Cerebellar cortex (tissue), 1 donor: ENCODE data around the gene DCPS.
"Not testable (repeated sequence)": the region's sequence is repeated elsewhere in the genome, so short reads cannot be mapped to it uniquely, and the experiment has no call there.

ENCODE experiments used
- DNase-seq: peaks from one replicate; pipeline ENCODE4 v3.0.0-alpha.2; 2015; ENCODE audit warnings: low spot score

The DCPS gene

DNA sequence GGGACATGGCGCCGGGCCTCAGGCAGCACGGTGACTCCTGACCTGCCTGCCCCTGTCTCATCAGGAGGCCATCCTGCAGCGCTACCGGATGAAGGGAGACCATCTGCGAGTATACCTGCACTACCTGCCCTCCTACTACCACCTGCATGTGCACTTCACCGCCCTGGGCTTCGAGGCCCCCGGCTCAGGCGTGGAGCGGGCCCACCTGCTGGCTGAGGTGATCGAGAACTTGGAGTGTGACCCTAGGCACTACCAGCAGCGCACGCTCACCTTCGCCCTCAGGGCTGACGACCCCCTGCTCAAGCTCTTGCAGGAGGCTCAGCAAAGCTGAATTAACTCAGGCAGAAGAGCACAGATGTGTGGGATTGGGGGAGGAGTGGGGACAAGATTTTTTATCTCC, 41.4 kb downstream of the DCPS start:
- no peak for DNase-seq

DNA sequence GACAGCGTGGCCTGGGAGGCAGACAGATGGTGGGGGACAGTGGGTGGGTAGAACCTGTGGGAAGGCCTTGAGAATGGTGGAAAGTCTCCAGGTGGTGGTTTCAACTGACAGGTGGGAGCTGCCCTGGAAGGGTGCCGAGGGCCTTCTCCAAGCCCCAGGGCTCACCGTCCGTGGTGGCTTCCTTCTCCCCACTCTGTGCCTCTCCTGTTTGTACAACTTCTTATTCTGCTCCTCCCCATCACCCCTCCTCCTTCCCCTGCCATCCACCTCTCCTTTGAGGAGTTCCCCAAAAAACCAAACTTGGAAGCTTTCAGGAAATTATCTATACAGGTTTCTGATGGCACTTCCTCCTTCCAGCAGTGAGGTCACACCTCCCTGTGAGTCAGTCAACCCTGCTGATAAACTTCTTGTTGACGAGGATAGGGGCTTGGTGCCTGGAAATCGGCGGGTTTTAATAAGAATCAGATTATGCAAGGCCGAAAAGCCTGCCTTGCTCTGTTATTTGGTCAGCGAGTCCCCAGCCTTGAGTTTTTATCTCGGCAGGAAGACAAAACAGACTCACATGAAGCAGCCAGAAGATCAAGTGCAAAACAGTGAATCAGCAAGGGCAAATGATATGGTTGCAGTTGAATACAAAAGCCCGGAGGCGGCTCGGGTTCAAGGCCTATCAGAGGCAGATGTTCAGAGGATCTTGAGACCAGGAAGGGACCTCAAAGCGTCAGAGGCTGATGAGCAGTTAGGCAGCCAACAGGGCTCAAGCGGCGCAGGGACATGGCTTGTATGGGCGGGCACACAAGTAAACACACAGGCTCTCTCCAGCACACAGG, 42.1 kb downstream of the DCPS start:
- DNase-seq, result no peak

DNA sequence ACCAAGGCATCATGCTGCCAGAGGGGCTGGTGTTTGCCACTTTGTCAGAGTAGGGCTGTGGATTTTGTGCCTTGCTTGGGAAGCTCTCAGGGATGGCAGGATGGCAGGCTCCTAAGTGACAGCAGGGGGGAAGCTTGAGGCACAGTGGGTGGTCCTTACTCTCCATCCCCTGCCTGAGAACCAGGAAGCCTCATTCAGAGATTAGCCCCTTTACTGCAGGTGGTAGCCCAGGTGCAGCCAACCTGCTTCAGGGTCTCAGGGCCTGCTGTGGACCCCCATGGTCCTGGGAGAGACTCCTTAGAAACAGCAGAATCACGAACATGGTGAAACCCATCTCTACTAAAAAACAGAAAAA, 42.7 kb downstream of the DCPS start:
- DNase-seq, result no peak

DNA sequence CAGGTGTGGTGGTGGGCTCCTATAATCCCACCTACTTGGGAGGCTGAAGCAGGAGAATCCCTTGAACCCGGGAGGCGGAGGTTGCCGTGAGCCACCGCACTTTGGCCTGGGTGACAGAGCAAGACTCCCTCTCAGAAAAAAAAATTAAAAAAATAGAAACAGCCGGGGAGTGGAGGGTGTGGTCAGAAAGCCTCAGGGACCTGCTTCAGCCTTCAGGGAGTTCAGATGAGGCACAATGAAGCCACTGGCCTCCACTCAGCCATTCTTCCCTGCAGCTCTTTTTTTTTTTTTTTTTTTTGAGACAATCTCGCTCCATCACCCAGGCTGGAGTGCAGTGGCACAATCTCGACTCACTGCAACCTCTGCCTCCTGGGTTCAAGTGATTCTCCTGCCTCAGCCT, 43.1 kb downstream of the DCPS start:
- DNase-seq, result not testable (repeated sequence)

DNA sequence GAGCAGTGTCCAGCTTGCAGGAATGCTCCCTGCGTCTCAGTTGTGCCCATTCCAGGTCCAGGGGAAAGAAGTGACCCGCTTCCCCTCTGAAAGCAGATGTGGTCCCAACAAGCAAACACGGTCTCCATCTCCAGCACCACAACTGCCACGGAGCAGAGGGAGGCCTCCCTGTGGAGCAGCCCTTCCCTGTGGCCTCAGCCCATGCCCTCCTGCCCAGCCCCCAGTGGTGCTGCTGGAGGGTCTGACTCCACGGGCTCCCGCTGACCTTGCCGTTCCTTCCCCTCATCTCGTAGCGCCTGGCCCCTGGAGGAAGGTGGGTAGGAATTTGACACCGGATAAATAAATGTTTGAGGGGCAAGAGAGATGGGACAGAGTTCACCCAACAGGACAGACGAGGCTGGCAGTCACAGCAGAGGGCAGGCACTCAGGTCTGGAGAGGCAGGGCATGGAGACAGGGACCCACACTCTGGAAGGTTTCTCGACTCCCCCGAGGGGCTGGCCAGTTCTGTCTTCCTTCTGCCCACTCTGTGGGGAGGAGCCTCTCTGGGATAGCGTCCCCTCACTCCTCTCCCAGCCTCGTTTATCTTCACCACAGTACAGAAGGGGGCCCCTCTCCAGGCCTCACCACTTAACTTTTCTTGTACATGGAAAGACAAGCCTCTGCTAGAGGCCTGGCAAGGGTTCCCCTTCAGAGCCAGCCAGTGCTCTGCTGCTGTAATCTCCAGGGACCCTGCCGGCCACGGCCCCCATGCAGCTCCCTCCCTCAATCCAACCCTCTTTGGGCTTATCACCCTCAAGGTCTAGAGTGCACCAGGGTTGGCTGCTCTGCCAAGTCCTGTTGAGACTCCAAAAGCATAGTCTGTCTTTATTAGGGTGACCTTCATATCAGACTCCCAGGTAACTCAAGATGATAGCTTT, 44.1 kb downstream of the DCPS start:
- no peak for DNase-seq

DNA sequence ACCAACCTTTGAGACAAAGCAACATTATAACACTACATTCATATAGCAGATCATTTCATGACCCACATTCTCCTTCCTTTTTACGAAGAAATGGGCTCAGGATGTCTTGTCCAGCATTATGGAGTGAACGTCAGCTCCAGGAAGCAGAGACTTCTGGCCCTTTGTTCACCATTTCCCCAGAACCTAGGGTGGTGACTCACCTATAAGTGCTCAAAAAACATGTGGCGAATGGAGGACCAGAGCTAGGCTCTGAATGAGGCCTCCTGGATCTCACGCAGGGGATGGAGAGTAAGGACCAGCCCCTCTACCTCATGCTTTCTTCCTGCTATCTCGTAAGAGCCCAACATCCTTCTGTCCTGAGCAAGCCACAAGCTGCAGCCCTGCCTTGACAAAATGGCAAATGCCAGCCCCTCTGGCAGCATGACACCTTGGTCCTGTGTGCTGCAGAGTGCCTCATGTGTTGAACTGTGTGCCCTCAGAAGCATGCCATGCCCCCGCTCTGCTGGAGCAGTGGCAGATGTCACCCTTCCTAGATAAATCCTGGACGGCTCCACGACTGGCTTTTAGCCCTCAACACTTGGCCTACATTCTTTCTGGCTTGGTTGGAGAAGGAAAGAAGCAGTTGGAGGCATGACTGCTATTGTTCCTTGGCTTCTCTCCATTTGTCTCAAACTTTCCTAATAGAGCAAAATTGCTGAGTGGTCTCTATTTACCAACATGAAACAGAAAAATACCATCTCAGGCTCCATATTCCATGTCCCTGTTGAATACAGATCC, 45.1 kb downstream of the DCPS start:
- DNase-seq, result peak; percentile 72

DNA sequence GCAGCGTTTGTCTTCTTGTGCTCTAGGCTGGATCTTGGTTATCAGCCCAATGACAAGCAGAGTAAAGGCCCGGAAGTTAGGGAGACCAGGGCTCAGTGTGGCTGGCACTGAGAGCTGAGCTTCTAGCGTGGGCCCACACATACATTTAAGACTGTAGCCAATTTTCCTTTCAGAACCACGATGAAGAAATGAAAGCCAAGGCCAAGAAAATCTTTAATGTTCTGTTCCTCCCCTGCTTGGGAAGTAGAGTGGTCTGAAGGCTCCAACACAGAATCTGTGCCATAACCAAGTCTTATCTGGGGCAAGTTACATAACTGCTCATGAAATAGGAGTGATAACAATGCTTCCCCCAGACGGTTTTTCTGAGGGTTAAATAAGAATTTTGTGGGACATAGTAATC, 47.0 kb downstream of the DCPS start:
- no peak for DNase-seq

DNA sequence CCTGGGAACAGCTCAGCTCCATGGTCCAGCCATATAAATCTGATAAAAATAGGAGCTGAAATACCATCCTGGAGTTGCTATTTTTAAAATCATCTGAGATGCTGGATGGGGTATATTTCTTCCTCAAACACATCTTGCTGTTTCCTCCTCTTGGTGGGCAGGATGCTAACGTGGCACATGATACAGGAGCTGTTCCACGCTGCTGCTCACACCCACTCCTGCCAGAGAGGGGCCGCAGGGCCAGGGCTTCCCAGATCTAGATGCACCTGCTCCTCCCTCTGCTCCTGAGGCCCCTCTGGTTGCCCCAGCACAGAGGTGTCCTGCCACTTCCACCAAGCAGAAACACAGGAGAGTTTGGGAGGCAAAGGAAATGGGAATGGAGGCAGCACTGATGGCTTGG, 48.3 kb downstream of the DCPS start:
- no peak for DNase-seq

DNA sequence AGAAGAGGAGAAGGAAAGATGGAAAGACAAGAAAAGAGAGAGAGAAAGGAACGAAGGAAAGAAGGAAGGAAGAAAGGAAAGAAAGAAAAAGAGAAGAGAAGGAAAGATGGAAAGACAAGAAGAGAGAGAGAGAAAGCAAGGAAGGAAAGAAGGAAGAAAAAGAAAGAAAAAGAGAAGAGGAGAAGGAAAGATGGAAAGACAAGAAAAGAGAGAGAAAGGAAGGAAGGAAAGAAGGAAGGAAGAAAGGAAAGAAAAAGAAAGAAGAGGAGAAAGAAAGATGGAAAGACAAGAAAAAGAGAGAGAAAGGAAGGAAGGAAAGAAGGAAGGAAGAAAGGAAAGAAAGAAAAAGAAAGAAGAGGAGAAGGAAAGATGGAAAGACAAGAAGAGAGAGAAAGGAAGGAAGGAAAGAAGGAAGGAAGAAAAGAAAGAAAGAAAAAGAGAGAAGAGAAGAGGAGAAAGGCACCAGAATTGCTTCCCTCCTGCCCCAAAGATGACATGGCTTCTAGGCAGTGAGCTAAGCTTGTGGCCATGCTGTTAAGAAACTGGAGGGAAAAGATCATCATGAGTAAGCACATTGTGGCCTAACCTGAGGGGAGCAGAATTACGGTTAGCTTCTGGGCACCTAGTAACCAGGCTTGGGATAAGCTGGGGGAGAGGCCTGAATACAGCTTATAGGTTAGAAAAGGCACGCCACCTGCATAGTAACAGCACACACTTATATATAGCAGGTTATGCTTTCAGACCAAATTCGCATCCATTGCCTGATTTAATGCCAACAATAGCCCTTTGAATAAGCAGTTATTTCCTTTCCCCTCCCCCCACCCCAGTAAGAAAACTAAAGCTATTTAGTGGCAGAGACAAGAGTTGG, 49.3 kb downstream of the DCPS start:
- DNase-seq, result no peak

DNA sequence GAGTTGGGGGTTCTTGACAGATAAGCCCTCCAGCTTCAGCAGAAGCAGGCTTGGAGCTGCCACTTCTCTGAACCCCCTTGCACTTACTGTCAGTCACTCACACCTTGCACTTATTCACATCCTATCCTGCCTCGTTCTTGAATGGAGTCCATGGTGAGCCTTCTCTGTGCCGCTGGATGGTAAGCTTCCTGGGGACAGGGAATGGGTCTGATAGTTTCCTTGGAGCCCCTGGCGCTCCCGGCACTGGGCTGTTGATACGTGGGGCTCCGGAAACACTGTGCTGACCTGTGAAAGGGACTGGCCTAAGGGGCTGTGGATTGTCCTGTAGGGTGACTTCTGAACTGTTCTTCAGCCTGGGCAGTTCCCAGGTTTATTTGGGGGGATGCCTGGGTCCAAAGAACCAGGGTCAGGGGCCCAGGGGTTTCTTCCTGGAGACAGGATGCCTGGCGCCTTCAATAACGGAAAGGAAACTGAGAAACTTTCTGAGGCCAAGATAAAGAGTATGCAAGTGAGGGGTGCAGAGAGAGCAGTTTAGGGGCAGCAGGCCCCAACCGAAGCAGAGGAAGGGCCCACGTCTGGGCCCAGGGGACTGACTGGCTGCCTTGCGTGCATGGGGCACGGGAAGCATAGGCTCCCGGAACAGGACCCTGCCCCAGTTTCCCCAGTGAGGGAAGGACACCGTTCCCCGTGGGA, 50.9 kb downstream of the DCPS start:
- no peak for DNase-seq

DNA sequence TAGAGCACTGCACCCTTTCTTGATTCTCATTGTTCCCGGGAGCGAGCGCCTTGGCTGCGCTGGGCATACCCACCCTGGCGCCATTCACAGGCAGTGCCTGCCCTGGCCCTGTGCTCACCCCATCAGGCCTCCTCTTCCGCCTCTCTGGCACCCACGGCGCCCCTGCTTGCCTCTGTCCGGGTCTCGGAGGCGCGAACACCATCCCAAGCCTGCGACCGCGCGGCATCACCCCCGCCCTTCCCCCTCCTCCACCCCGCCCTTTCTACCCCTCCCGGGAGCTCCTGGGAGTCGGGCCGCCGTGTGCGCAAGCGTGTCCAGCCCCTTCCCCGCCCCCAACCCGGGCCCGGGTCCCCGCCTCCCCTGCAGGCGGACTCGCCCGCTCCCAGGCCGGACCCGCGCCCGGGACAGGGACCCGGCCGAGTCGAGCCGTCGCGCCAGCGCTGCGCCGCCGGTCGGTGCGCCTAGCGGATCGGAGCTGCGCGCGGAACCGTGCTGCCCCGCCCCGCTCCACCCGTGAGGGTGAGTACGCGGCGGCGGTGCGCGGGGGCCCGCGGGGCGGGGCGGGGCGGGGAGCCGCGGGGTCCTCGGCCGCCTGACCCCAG, 51.6 kb downstream of the DCPS start, which contains the start of gene ST3GAL4:
Gene ST3GAL4 (plus strand): TSS at position 363 of the 602 bp plus-strand sequence. CDS start 50,470 bp downstream, outside the sequence.
- DNase-seq, result peak; percentile 67

DNA sequence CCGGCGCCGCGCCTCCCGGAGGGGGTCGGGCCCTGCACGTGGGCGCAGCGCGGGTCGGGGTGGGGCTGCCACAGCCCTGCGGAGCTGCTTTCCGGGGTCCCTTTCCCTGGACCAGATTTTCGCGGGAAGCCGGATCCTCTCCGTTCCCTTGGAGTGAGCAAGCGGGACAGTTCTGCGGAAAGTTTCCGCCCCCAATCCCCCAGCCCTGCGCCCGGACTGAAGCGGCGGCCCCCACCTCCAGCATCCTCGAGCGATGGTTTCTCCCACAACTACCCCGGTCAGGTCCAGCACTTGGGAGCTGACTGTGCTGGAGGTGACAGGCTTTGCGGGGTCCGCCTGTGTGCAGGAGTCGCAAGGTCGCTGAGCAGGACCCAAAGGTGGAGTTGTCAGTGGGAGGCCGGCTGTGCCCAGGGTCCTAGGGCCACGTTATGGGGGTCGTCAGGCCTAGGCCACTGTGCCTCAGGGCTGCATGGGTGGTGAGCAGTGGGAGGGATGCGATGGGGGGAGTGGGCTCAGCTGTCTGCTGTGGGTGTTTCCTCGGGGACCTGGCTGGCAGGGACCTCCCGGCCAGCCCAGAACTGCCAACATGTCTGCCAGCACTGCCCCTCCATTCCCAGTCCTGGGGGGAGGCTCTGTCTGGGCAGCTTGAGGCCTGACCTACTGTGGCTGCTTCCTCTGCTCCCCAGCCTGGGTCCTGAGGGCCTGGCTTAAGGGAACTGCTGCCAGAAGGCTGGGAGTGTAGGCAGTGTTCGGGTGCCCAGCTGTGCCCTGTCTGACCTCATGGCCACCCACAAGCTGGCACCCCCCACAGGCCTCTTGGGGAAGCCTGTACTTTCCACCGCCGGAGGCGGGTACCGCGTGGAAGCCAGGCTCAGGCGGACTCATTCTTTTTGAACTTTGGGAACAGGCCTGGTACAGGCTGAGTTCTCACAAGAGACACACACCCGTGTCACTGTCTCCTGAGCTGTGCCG, 52.4 kb downstream of the DCPS start:
- DNase-seq, result no peak

DNA sequence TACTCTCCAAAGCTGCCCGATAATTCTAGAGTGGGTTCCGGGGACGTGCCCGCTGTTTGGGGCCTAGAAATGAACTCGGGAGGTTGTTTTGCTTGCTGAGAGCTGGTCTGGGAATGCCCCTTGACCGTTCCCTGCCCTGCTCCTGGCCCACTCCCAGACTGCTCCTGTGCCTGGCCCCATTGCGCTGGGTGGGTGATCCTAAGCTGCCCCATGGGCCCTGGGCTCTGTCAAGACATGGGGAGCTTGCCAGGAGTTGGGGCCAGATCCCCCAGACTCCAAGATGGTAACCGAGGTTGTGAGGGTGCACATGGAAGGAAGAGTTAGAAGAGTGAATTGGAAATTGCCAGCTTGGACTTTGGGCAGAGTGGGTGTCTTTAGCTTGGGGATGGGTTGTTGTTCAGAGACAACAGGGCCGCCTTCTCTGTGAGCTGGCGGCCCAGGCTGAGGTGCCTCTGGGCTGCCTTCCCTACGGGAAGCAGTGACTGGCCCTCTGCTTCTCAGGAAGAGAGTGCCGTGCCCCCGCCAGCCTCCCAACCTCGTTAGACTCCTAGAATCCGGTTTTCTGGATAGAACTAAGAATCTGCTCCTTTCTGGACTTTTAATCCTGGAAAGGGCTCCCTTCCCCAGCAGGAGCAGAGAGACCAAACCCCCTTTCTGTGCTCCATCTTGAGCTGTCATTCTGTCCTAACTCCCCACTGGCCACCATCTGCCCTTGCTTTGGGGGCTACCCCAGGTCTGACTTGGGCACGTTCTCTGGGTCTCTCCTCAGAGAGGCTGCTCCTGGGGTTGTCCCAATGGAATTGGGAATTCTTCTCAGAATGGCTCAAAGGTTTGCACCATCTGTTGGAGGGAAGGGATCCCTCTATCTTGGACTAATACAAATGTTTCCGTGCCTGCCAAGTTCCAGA, 53.4 kb downstream of the DCPS start:
- no peak for DNase-seq

DNA sequence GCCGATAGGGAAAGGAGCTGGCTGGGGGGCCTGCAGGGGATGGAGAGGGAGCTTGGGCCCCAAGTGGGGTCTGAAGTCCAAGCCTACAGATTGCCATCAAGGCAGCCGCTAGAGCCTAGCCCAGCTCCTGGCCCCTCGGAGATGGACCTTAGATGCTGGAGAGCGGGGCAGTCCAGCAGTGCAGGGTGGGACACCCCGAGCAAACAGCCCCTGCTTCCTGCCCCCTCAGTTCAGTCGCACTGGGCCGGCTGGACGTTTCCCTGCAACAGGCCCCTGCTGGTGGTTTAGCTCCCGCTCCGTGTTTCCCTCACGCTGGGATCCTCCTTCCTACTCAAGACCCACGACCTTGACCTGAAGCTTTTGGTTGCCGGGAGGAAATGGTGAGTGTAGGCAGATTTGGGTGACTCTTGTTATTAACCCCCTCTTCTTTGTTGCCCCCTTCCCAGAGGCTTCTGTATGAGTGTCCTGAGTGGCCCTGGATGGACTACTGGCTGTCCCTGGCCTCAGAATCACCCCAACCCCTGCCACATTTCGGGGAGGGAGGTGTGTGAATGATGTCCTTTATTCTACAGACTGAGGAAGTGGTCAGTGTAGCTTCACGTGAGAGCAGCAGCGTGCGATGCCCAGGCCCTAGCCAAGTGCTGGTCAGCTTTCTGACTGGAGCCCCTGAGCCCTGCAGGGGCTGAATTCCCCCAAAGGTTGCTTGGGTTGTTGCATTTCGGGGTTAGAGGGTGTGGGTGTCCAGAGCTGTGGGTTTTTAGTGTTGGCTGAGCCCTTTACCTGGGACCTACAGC, 54.3 kb downstream of the DCPS start:
- no peak for DNase-seq

DNA sequence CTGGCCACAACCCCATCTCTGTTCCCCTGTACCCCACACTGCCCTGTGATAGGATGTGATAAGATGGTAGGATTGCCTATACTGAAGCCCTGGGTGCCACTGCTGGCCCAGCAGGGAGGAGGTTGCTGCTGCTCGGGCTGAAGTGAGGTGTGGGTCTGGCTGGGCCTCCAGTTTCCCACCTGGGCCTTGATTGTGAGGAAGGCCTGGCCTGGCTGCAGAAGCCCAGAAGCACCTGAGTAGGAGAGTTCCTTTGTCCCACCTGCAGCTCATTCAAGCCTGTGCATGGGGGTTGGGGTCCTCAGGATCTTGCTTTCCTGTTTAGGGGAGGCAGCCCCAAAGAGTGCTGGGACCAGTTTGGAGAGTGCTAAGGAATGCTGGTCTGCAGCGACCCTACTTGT, 54.9 kb downstream of the DCPS start:
- no peak for DNase-seq

DNA sequence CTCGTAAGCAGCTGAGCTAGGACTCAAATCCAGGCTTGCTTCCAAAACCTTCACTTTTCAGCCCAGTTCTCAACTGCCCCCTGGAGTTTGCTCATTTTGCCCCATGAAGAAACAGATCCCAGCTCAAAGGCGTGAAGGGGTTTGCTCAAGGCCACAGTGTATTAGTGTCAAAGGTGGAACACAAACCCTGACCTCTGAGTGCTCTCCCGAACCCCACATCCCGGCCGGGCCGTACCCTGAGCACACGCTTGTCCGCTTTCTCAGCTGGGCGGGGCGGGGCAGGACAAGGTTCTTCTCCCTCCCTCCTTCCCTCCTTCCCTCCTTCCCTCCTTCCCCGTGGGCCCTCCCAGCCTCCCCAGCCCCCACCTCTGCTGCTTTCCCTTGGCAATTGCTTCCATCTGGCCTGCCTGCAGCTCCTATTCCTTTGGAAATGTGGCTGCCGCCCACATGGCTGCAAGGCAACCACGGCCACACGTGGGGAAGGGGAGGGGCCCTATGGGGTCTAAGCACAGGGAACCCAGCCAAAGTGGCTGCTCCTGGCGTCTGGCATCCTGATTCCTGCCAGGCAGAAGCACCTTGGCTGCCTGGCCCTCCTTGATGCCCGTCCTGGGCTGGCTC, 55.7 kb downstream of the DCPS start:
- DNase-seq, result peak; percentile 64

DNA sequence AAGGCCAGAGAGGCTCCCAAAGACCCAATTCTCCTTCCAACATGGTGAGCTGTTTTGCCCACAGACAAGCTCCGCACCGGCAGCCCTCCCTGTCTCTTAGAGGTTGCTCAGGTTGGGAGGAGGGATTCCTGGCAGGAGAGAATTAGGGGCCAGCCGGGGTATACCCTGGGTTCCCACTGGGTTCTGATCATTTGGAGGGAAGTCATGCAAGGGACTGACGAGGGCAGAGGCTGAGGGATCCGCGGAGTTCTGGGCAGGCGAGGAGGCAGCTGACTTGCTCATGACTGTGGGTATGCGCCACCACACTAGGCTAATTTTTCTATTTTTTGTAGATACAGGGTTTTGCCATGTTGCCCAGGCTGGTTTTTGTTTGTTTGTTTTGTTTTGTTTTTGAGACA, 56.2 kb downstream of the DCPS start:
- no peak for DNase-seq
